LNCAP (cell line): ENCODE results near the gene ARHGEF12.

ENCODE experiments used
- CTCF ChIP-seq: fragments of 450-650 bp; IDR thresholded peaks from 2 replicates; pipeline ENCODE4 v1.5.1; 2017; ENCODE audit warnings: mild to moderate bottlenecking

Gene ARHGEF12

DNA sequence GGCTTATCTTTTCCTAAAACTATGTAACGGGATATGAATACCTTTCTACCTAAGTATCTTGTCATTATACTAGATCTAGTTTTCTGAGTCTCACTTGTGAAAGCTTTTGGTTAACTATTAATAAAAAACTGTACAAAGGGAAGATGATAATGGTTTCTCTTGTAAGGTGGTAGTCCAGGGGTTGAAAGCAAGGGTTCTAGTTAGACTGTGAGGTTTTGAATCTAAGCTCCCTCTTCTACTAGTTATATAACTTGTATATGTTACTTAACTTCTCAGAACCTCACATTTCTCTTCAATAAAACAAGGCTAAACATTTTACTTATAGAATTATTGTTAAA lies 54.3 kb downstream of the ARHGEF12 start:
- TF ChIP-seq CTCF: no peak

DNA sequence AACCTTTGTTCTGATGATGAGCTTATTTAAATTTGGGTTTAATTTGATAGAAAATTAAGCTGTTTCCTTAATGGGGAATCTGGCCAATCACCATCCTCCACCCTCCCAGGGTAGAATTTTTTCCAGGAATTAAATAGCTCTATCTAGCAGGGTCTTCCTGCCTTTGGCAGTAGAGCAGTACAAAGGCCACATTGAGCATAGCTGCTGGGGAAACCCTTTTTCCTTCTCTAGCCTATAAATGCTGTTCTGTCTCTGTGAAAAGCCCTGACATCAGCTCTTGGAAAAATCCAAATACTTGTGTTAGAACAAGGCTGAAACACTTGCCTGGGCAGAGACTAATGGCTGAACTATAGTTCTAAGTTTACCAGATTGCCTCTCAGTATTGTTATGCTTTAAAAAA lies 55.1 kb downstream of the ARHGEF12 start:
- TF ChIP-seq CTCF: no peak

- TF ChIP-seq CTCF: no peak
Measured at GRCh38 chr11:120391854-120392253, 55.6 kb downstream of the ARHGEF12 start.

- no peak for TF ChIP-seq CTCF
Measured at GRCh38 chr11:120392314-120392713, 56.1 kb downstream of the ARHGEF12 start.

DNA sequence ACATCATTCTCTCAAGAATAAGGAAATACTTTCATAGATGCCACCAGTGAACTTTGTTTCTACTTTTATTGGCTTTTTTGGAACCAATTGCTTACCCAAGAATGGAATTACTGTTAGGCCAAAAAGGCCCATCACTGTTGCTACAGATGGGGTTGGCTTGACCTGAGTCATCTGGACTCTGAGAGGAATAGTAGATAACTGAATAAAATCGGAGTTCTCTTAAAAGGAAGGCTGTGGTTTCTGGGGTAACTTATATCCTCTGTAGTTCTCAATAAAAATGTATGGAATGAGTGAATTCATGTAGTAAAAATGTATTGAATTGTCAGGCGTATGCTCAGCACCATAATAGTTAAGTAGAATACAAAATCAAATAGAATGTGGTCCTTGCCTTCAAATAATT lies 56.6 kb downstream of the ARHGEF12 start:
- TF ChIP-seq CTCF: no peak

DNA sequence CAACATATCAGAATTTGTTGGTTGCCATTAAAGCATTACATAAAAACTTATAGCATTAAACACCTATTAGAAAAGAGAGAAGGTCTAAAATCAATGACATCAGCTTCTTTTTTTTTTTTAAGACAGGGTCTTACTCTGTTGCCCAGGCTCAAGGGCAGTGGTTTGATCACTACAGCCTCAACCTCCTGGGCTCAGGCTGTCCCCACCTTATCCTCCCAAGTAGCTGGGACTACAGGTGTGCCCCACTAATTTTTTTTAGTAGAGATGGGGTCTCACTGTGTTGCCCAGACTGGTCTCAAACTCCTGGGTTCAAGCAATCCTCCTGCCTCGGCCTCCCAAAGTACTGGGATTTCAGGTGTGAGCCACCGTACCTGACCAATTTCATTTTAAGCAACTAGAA lies 57.9 kb downstream of the ARHGEF12 start:
- TF ChIP-seq CTCF: no peak

DNA sequence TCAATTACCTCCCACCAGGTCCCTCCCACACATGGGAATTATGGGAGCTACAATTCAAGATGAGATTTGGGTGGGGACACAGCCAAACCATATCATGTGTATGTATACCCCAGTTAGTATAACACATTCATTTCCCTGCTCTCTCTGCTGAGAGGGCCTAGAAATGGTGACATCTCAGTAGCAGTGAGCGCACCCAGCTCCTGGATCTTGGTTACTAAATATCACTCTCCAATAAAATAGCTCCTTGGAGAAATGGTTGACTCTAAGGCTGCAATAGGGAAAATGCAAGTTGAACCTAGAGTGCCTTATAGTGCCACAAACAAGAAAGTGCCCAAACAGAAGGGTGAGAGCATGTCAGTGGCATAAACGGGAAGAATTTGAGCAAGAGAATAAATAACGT lies 59.6 kb downstream of the ARHGEF12 start:
- TF ChIP-seq CTCF: no peak

DNA sequence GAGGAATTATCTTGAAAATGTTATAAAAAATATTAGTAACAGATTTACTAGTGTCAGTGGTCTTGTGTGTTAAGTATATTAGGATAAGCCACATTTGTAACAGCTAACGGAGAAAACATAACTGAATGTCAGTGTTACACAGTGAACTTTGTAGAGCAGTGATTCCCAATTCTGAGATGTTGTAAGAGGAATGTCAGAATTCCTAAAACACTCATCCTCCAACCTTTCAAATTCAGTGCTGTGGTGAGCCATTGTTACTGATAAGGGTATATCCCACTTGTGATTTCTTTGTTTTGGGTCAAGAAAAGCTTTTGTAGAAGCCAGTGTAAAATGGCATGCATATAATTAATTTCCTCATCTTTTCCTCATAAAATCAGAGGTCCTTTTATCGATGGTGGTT lies 61.9 kb downstream of the ARHGEF12 start:
- no peak for TF ChIP-seq CTCF
